K562 treated with DMSO at 1 percent for 4 hours (cell line): ENCODE measurements around the gene SLC12A3. TPM values are rescaled to one million over a fixed set of nuclear protein-coding genes. Genes with fewer than 3 reads are reported as not detected.

Source experiments
- total RNA-seq: library from RNA; unstranded; fragments of 300-600 nt; gene quantifications from 2 replicates; pipeline ENCODE4 v1.2.3, GENCODE V29; 2022; ENCODE audit not compliant: insufficient read depth

The SLC12A3 gene
- not detected in 2 replicates for total RNA-seq

DNA sequence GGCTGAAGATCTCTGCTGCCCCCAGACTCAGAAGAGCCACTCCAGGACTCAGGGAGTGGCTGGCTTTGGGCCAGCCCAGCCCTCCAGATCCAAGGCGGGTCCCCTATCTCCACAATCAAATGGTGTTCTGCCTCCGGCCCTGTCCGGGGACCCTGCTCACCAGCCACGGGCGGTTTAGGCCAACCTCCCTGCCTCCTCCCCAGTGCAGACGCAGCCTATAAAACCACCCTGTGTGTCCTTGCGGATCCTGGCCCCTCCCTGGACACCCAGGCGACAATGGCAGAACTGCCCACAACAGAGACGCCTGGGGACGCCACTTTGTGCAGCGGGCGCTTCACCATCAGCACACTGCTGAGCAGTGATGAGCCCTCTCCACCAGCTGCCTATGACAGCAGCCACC, at the start of gene SLC12A3:
SLC12A3 (plus strand) TSS at position 248 of the 400 bp plus-strand sequence; CDS start at position 277, 29 bp downstream.

DNA sequence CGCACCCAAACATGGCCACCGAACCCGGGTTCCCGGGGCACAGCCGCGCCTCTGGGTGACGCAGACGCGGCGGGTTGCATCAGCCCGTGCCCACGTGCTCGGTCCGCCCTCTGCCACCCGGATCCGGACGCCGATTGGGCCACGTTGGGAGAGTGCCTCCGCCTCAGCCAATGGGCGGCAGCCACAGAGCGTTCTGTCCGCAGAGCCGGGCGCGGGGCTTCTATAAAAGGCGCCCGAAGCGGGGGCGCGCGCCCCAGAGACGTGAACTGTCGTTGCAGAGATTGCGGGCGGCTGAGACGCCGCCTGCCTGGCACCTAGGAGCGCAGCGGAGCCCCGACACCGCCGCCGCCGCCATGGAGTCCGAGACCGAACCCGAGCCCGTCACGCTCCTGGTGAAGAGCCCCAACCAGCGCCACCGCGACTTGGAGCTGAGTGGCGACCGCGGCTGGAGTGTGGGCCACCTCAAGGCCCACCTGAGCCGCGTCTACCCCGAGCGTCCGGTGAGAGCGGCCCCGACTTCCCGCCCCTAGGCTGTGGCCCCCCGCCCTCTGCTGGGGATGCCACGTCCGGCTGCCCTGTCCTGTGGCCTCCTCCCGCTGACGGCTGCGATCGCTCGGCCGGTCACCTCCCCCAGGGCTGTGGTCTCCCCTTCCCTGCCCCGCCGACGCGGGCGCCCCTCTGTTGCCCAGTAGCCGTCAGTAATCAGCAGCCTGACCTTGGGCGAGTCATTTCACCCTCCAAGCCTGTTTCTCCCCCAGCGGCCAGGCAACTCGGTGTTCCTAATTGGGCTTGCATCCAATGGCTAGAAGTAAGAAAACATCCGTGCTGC, 67.1 kb downstream of the SLC12A3 start, which contains the start of gene HERPUD1:
HERPUD1 (plus strand) TSS at position 251 of the 829 bp plus-strand sequence; CDS start at position 354, 103 bp downstream.

DNA sequence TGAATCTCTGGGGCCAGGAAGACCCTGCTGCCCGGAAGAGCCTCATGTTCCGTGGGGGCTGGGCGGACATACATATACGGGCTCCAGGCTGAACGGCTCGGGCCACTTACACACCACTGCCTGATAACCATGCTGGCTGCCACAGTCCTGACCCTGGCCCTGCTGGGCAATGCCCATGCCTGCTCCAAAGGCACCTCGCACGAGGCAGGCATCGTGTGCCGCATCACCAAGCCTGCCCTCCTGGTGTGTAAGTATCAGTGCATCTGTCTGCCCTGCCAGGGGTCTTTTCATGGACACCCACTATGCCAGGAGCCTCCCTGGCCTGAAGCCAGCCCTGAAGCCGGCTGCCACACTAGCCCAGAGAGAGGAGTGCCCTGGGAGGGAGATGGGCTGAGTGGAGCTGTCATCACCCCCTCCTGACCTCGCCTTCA, 96.9 kb downstream of the SLC12A3 start, which contains the start of gene CETP:
CETP (plus strand) TSS at position 100 of the 431 bp plus-strand sequence; CDS start at position 130, 30 bp downstream.

Other genes starting within 250 kb of the SLC12A3 start
- not detected in 2 replicates for gene MT1E, start 239.4 kb upstream of the SLC12A3 start, total RNA-seq
- gene MT1M, start 232.5 kb upstream of the SLC12A3 start, total RNA-seq, result not detected in 2 replicates
- gene MT1A, start 226.5 kb upstream of the SLC12A3 start, total RNA-seq, result not detected in 2 replicates
- not detected in 2 replicates for gene MT1B, start 213.3 kb upstream of the SLC12A3 start, total RNA-seq
- gene MT1F, start 207.2 kb upstream of the SLC12A3 start, total RNA-seq, result not detected in 2 replicates
- gene MT1G, start 197.1 kb upstream of the SLC12A3 start, total RNA-seq, result not detected in 2 replicates
- not detected in 2 replicates for gene MT1H, start 195.4 kb upstream of the SLC12A3 start, total RNA-seq
- 12.9 TPM in 1 of 2 replicates, not detected in the other for gene MT1X, start 182.7 kb upstream of the SLC12A3 start, total RNA-seq
- 55.8 and 61.2 TPM in 2 replicates for gene NUP93, start 135.1 kb upstream of the SLC12A3 start, total RNA-seq
- 107 and 129 TPM in 2 replicates for gene HERPUD1, start 66.9 kb downstream of the SLC12A3 start, total RNA-seq
- not detected in 2 replicates for gene CETP, start 96.7 kb downstream of the SLC12A3 start, total RNA-seq
- not detected in 2 replicates for gene NLRC5, start 124.3 kb downstream of the SLC12A3 start, total RNA-seq
- gene CPNE2, start 227.4 kb downstream of the SLC12A3 start, total RNA-seq, result 20.9 and 22.7 TPM in 2 replicates